HG03039 (cell line): Measurements from ENCODE around the gene SEPTIN1.
"Not testable (repeated sequence)": the region's sequence is repeated elsewhere in the genome, so short reads cannot be mapped to it uniquely, and the experiment has no call there.

Experiments used
- ATAC-seq: cut with Tn5 transposase; IDR thresholded peaks from one replicate; pipeline ENCODE4 v1.9.1; 2021; ENCODE audit warnings: mild to moderate bottlenecking, moderate library complexity; ENCODE audit not compliant: unreplicated experiment

SEPTIN1 gene

GRCh38 chr16:30342751-30343490, 39.4 kb downstream of the SEPTIN1 start:
- no peak for ATAC-seq

- ATAC-seq, result not testable (repeated sequence)
These were observed 40.4 kb downstream of the SEPTIN1 start for GRCh38 chr16:30341971-30342370.

- ATAC-seq, result no peak
These were observed 41.7 kb downstream of the SEPTIN1 start for GRCh38 chr16:30340621-30341020.

DNA sequence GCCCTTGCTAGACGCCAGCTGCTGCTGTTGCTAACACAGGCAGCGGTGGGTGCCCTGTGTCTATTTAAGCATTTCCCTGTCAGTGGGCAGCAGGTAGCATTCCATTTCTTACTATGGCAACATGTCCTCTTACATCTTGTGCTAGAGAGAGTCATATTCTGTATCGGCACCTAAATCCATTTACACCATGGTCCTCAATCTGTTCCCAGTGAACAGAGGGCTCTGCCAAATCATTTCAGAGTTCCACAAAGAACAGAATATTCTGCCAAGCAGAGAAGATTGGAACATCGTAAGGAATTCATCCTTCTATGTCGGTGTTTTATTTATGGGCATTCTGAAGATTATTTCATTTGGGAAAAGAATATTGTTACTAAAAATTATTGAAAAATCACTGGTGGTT, 43.6 kb downstream of the SEPTIN1 start:
- ATAC-seq, result not testable (repeated sequence)

- ATAC-seq, result not testable (repeated sequence)
These were observed 44.4 kb downstream of the SEPTIN1 start for GRCh38 chr16:30337964-30338357.

DNA sequence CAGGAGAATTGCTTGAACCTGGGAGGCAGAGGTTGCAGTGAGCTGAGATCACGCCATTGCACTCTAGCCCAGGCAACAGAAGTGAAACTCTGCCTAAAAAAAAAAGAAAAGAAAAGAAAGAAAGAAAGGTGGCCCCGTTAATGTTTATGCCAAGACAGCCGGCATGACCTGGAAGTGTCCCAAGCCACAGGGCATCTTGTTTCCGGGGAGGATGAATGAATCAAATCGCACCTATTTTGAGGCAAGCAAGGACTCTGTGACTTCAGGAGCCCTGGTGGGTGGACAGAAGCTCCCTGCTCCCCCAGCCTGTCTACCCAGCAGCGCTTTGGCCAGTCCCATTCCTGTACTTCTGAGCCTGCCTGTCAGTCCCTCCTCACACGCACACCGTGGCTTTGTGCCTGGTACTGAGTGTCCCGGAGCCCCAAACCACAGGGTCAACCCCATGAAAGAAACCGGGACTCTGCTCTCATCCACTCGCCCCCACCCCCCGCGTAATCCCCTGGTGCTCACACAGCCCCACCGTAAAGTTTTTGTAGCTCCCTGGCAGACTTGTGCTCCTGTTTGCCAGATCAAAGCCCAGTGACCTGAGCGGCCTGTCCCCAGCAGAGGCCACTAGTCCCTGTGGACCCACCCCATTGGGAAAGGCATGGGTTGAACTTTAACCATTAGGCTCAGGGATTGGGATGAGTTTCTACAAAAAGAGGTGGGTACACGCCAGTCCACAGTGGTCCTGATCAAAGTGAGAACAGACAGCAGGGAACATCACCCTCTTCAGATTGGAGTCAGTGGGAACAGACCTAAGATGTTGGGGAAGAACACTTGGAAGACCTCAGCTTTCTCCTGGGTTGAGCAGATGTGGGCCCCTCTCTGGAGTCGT, 46.5 kb downstream of the SEPTIN1 start:
- no peak for ATAC-seq

- ATAC-seq, result peak; percentile 72
These were observed 47.2 kb downstream of the SEPTIN1 start for GRCh38 chr16:30335028-30335597.

DNA sequence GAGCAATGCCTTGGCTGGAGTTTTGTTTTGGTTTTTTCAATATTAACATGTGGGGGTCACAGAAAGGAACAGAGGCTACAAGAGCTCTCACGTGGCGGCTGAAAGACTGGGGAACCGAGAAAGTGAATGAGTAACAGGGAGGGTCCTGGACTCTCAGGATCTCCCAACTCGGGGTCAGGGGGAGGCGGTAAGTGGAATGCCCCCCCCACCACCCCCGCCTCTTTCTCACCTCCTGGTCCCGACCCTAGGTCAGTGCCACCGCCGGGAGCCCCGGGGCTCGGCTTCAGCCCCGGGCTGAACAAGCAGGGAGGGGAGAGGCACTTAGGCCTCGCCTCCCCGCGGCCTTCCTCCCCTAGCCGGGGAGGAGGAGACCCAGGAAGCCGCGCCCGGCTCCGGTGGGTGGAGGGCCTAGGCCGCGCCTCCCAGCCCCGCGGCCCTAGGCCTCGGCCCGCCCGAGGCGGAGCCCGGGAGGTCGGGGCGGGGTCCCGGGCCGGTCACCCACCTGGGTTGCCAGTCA, 47.8 kb downstream of the SEPTIN1 start:
- ATAC-seq, result peak; percentile 83
